HG03565 (cell line): ENCODE data around the gene SYTL3.
"Not testable (repeated sequence)": the region's sequence is repeated elsewhere in the genome, so short reads cannot be mapped to it uniquely, and the experiment has no call there.

Experiments used
- ATAC-seq: cut with Tn5 transposase; IDR thresholded peaks from one replicate; pipeline ENCODE4 v1.9.1; 2021; ENCODE audit warnings: mild to moderate bottlenecking, moderate library complexity; ENCODE audit not compliant: unreplicated experiment

SYTL3 gene, protein sequence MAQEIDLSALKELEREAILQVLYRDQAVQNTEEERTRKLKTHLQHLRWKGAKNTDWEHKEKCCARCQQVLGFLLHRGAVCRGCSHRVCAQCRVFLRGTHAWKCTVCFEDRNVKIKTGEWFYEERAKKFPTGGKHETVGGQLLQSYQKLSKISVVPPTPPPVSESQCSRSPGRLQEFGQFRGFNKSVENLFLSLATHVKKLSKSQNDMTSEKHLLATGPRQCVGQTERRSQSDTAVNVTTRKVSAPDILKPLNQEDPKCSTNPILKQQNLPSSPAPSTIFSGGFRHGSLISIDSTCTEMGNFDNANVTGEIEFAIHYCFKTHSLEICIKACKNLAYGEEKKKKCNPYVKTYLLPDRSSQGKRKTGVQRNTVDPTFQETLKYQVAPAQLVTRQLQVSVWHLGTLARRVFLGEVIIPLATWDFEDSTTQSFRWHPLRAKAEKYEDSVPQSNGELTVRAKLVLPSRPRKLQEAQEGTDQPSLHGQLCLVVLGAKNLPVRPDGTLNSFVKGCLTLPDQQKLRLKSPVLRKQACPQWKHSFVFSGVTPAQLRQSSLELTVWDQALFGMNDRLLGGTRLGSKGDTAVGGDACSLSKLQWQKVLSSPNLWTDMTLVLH

DNA sequence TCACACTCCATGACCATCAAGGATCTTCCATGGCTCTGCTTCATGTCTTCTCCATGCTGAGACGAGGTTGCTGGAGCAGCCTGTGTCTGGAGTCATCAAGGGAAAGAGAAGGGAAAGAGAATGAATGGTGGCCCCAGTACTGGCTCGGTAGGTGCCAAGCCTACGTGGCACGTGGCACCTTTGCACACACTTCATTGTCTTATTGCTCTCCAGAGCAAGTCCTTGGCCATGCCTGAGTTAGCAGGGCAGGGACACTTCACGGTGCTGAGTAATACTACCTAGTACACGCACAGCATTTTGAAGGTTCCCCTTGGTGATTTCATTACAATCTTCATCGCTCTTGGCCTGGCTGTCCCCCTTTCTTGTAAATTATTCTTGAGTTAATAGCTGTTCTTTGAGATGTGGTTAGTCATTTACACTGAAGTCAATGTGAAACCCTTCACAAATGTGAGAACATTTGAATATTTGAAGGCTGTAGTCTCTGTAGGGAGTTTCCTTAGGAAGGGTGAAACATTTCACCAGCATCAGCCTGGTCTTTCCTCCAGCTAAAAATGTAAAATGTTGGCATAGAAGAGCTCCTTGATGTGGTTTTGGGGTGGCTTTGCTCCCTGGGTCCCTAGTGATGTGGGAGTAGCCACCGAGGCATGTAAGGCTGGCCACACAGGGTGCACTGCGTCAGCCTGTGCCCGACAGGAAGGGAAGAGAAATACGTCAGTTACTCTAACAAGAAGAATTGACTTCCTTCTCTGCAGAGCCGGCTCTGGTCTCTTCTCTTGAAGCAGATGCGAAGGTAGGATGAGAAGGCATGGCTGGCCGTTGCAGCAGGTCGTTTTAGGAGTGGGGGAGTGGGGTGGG is at the start of gene SYTL3:
Gene SYTL3 (plus strand): TSS at position 766 of the 855 bp plus-strand sequence. CDS start 13,215 bp downstream, outside the sequence.
- peak; percentile 32 for ATAC-seq

GRCh38 chr6:158603261-158604047 is 46.4 kb upstream of the SYTL3 start:
- no peak for ATAC-seq

- no peak for ATAC-seq
These were observed 45.8 kb upstream of the SYTL3 start for GRCh38 chr6:158604048-158604406.

DNA sequence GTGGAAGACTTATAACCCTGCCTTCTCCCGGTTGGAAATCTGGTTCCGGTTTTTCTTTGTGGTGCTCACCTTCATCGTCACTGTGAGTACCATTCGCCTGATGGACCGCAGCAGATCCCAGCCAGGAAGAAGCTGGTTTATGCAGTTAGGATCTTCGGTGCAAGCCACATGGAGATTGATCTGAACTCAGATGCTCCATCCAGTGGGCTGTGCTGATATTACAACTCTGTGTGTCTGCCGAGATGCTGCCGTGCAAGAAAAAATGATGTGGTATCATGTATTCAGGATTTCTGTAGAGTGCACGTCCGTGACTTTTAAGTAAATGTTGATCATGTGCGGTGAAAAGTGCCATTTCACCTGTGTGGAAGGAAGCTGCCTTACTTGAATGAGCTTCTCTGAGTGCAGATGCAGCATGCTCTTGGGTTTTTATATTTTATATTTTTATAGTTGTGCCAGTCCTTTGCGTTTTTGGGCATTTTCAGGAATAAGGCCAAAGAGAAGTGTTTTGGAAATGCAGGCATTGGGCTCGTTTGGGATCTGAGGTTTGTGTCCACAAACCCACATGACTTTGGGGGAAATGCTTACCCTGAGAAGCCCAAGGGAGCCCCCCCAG is 44.5 kb upstream of the SYTL3 start:
- no peak for ATAC-seq

DNA sequence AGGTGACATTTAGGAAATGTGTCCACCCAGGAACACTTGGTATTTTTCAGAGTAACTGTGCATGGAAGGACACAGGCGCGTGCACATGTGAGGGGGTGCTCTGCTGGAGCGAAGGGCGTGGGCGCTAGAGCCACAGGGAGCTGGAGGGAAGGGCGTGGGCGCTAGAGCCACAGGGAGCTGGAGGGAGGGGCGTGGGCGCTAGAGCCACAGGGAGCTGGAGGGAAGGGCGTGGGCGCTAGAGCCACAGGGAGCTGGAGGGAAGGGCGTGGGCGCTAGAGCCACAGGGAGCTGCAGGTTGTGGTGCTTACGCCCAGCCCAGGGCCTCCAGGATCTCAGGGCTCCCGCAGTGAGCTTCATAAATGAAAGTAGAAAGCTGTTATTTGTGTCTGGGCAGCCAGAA is 43.8 kb upstream of the SYTL3 start:
- not testable (repeated sequence) for ATAC-seq

DNA sequence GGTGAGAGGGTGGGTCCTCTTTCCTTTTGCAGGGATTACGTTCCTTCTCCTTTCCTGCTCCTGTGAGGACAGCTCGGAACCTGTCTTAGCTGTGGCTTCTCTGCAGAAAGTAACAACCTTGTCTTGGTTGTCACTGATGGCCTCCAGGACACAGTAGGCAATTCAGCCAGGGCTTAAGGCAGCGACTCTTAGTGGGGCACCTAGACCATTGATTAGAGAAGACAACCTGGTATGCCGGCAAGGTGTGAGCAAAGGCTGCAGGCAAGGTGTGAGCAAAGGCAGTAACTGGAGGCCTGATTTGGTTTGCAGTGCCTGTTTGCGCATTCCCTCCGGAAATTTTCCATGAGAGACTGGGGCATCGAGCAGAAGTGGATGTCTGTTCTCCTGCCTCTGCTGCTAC is 42.9 kb upstream of the SYTL3 start:
- no peak for ATAC-seq

DNA sequence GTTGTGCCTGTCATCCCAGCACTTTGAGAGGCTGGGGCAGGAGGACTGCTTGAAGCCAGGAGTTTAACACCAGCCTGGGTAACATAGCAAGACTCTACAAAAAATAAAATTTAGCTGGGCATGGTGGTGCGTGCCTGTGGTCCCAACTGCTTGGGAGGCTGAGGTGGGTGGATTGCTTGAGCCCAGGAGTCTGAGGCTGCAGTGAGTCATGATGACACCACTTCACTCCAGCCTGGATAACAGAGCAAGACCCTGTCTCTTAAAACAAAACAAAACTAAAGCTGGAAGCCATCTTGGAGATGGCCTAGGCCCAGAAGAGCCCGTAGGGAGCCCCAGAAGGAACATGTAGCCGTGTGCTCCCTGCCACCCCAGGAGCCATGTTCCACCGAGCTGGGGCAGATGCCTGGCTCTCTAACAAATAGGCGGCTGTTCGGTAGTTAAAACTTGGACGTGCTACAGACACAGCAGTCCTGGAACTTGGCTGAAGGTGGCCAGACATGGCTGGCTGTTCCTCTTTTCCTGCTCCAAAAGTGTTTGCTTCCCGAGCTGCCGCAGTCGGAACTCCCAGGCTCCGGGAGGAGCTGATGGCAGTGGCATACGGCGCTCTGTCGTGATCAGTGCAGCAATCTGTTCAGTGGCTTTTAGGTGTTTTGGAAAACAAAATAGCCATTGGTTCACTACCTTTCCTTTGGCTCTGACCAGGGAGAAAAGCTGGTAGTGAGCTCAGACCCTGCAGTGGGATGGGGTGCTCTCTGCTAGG is 42.3 kb upstream of the SYTL3 start:
- ATAC-seq, result no peak

DNA sequence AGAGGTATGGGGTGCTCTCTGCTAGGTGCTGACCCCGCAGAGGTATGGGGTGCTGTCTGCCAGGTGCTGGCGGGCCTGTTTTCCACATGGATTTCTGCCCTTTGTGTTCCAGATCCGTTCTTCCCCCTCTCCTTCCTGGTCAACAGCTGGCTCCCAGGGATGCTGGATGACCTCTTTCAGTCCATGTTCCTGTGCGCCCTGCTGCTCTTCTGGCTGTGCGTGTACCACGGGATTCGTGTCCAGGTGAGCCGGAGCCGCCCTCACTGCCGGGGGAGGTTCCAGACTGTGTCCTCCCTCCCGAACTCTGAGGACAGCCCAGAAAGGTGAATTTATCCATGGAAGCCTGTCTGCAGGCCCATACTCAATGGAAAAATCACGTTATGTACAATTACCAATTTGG is 41.6 kb upstream of the SYTL3 start:
- ATAC-seq, result no peak

DNA sequence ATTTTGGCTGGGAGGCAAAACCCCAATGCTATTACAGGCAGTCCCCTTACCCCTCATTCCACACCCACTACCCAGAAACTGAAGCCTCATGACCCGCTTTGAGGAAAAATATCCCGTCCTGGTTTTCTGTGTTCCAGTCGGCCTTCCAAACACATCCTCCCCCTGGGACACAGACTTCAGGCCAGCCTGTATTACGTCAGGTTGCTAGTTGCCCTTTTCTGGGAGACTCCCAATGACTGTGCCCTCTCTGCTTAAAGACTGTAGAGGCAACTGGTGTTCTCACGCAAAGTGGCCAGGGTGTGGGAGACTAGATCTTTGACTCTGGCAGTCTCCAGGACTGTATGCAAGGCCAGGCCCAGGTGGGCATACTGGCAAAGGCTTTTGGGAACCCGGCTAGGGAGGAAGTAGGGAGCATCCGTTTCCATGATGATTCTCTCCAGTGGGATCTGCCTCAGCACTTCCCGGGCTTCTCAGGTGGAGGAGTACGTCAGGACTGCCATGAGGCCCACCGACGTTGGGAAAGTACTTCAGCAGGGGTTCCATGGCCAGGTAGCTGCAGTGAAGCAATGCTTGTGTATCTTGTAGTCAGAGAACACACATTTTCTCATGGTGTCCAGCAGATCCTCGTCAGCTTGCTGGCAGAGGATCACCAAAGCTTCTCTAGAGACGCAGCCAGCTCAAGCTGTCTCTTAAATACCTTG is 40.2 kb upstream of the SYTL3 start:
- ATAC-seq, result no peak

GRCh38 chr6:158610319-158610968 is 39.4 kb upstream of the SYTL3 start:
- ATAC-seq, result no peak

DNA sequence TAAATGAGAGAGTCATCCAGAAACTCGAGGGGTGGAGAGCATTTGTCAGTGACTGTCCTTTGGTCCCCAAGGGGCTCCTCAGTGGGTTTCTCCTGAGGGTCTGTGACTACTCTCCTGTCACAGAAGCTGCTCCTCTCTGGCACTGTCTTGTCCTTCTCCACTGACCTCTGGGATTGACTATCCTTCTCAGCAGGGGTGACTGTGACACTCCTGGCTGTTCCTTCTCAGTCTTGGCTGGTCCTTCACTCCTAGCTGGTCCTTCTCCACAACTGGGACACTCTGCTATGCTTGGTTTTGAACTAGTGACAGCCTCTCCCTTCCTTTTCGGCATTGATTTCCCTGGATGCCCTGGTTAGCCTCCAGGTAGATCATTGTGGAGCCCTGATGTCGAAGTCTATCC is 38.8 kb upstream of the SYTL3 start:
- no peak for ATAC-seq

DNA sequence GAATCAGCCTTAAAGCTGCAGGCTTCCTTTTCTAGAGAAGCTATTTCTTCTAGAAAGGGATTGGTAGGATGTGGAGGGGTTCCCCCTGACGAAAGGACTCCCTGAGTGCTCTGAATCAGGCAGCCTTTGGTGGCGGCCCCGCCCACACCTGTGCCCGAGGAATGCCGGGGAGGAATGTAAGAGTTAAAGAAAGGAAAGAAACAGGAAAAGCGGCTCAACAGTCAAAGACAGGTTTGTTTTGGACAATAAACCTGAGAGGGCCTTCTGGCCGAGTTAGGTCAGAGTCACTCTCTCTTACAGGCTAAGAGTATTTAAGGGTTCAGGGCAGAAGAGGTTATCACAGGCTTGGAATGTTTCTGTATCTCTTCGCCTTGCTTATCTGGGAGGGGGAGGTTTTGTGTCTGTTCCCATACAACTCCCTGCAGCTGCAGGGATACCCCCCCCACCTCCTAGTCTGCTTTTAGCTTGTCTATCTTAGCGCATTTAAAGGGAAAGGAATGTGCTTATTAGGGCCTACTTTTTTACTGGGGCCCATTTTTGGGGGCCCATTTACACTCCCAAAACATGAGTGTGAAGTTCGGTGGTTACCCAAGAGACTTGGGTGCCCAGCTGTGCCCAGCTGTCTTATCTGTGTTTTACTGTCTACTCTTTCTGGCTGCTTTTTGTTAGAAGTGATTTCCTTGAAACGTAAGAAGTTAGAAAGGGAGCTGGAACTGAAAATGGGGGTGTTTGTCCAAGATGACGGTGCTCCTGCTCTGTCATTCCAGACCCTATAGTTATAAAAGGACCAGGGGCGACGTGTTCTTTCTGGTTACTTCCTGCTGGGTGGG is 38.1 kb upstream of the SYTL3 start:
- no peak for ATAC-seq

- ATAC-seq, result not testable (repeated sequence)
These were observed 35.2 kb upstream of the SYTL3 start for GRCh38 chr6:158614606-158615005.

- not testable (repeated sequence) for ATAC-seq
These were observed 31.6 kb upstream of the SYTL3 start for GRCh38 chr6:158618289-158618688.

GRCh38 chr6:158619922-158620801 is 29.7 kb upstream of the SYTL3 start:
- no peak for ATAC-seq

DNA sequence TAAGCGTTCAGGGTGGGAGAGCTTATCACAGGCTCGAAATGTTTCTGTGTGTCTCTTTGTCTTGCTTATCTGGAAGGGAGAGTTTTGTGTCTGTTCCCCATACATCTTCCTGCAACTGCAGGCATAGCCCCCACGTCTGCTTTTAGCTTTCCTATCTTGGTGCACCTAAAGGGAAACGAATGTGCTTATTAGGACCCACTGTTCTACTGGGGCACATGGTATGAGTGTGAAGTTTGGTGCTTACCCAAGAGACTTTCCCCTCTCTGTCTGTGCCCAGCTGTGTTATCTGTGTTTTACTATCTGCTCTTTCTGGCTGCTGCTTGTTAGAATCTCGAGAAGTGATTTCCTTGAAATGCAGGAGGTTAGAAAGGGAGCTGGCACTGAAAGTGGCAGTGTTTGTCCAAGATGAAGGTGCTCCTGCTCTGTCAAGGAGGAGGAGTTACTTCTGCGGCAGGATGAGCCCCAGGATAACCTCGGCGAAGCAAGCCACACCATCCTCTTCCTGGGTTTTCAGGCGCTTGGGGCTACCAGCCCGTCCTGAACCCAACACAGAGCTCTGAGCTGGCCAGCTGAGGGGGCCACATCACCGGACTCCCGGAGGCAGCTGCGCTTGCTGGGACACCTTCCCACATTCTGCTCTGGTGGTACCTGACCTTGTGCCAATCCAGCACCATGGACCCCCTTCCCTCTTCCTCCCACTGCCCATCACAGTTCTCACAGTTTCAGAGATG is 28.7 kb upstream of the SYTL3 start:
- no peak for ATAC-seq
